Measurements from ENCODE around the gene CD300C.

DNA sequence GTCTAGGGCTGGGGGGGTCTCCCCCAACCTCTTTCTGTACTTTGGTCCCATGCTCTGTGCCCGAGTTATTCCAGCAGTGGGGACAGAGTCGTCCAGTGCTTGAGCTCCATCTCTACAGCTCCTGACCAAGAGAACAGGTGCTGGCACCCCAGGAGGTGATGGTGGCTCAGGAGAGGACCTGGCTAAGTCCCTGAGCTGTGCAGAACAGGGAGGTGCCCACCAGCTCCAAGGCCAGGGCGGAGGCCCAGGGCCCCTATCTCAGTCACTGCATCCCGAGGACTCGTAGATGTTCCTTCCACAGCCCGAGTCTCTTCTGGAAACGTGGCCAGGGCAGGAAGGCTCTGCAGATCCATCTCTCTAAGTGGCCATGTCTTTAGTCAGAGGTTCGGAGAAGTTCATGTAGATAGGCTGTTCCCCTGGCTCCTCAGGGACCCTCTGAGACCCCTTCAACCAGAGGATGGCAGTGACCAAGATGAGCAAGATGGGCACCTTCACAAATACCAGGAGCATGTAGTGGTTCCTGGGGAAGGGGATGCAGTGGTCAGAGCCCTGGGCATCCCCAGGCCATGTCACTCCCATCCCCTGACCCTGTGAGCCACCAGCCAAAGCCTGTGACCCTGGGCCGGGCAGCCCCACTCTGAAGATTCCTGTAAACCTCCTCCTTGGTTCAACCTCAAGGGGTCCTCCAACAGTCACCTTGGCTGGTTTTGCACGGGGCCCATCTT, 23.4 kb downstream of the CD300C start:
- TF ChIP-seq, protein P1, sequence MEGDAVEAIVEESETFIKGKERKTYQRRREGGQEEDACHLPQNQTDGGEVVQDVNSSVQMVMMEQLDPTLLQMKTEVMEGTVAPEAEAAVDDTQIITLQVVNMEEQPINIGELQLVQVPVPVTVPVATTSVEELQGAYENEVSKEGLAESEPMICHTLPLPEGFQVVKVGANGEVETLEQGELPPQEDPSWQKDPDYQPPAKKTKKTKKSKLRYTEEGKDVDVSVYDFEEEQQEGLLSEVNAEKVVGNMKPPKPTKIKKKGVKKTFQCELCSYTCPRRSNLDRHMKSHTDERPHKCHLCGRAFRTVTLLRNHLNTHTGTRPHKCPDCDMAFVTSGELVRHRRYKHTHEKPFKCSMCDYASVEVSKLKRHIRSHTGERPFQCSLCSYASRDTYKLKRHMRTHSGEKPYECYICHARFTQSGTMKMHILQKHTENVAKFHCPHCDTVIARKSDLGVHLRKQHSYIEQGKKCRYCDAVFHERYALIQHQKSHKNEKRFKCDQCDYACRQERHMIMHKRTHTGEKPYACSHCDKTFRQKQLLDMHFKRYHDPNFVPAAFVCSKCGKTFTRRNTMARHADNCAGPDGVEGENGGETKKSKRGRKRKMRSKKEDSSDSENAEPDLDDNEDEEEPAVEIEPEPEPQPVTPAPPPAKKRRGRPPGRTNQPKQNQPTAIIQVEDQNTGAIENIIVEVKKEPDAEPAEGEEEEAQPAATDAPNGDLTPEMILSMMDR (conservative IDR thresholded peaks at IDR 0.05): no peak
- no peak for TF ChIP-seq ZFX (IDR thresholded peaks at IDR 0.05)

Data from C4-2B (cell line).